CD14-positive monocyte (primary cell): ENCODE results near the gene CAMK4. TPM values are rescaled to one million over a fixed set of nuclear protein-coding genes. Genes with fewer than 3 reads are reported as not detected.

Source experiments
- DNase-seq, 3 donors: peaks; one replicate each; pipeline ENCODE4 v3.0.0-alpha.2; 2011 to 2022
- H2AFZ ChIP-seq: 2 replicates; pipeline ENCODE4 v1.6.0; 2012; ENCODE audit warnings: mild to moderate bottlenecking, low read depth, low read length, inconsistent platforms; ENCODE audit not compliant: insufficient read depth, poor library complexity, severe bottlenecking
- H3K27ac ChIP-seq, 2 donors: 1 replicate in 1 of 2; 2 replicates in 1 of 2; pipeline ENCODE4 v1.5.1; 2012 to 2013; ENCODE audit warnings: low read length in 2 of 2, control low read depth in 1 of 2, inconsistent platforms in 1 of 2, low read depth in 1 of 2, mild to moderate bottlenecking in 1 of 2
- H3K27me3 ChIP-seq, 2 donors: one replicate each; pipeline versions ENCODE4 v1.6.0 to v1.6.1; 2011 to 2013; ENCODE audit warnings: low read length in 2 of 2; ENCODE audit not compliant: control insufficient read depth in 2 of 2, insufficient read depth in 2 of 2
- H3K36me3 ChIP-seq, 2 donors: replicated peaks in 1 of 2; 1 replicate in 1 of 2; 2 replicates in 1 of 2; pipeline versions ENCODE4 v1.5.1 to v1.6.1; 2012 to 2013; ENCODE audit warnings: low read length in 2 of 2, control low read depth in 1 of 2, inconsistent platforms in 1 of 2, mild to moderate bottlenecking in 1 of 2; ENCODE audit not compliant: insufficient read depth in 2 of 2, control insufficient read depth in 1 of 2
- H3K4me1 ChIP-seq, 2 donors: 1 replicate in 1 of 2; 2 replicates in 1 of 2; pipeline versions ENCODE4 v1.5.1 to v1.6.1; 2012 to 2013; ENCODE audit warnings: low read length in 2 of 2, control low read depth in 1 of 2, inconsistent platforms in 1 of 2, mild to moderate bottlenecking in 1 of 2, moderate library complexity in 1 of 2; ENCODE audit not compliant: insufficient read depth in 2 of 2, control insufficient read depth in 1 of 2
- H3K4me2 ChIP-seq: replicated peaks from 2 replicates; pipeline ENCODE3; 2012; ENCODE audit warnings: low read length, moderate library complexity, mild to moderate bottlenecking; ENCODE audit not compliant: poor library complexity, severe bottlenecking; ENCODE audit errors: extremely low read depth
- H3K4me3 ChIP-seq, 3 experiments: fragments of 200-600 bp in 1 of 3; sonication (generic) in 1 of 3; replicated peaks in 1 of 3; 1 replicate in 2 of 3; 2 replicates in 1 of 3; pipeline ENCODE4 v1.5.1; 2011 to 2013; ENCODE audit warnings: low read length in 3 of 3, mild to moderate bottlenecking in 3 of 3, control low read depth in 2 of 3, low read depth in 2 of 3, inconsistent platforms in 1 of 3, moderate library complexity in 1 of 3
- H3K79me2 ChIP-seq: 2 replicates; pipeline ENCODE4 v1.6.0; 2012; ENCODE audit warnings: mild to moderate bottlenecking, control low read depth, inconsistent platforms, low read length, moderate library complexity; ENCODE audit not compliant: insufficient read depth
- H3K9ac ChIP-seq: 2 replicates; pipeline ENCODE4 v1.6.0; 2017; ENCODE audit warnings: low read length, mild to moderate bottlenecking; ENCODE audit not compliant: insufficient read depth, poor library complexity, severe bottlenecking
- H3K9me3 ChIP-seq, 2 donors: replicated peaks in 1 of 2; 1 replicate in 1 of 2; 2 replicates in 1 of 2; pipeline versions ENCODE4 v1.5.1 to v1.6.1; 2012 to 2013; ENCODE audit warnings: low read length in 2 of 2, control low read depth in 1 of 2; ENCODE audit not compliant: control insufficient read depth in 1 of 2, insufficient read depth in 1 of 2
- H4K20me1 ChIP-seq: 2 replicates; pipeline ENCODE4 v1.6.0; 2012; ENCODE audit warnings: mild to moderate bottlenecking, low read length, control low read depth, moderate library complexity; ENCODE audit not compliant: insufficient read depth
- H3K27ac Mint-ChIP-seq, 7 donors: one replicate each; pipeline ENCODE4 v1.8.0; 2020; ENCODE audit warnings: mild to moderate bottlenecking in 7 of 7, mixed read lengths in 7 of 7, moderate library complexity in 6 of 7, inconsistent platforms in 2 of 7
- H3K27me3 Mint-ChIP-seq, 3 donors: one replicate each; pipeline ENCODE4 v1.8.0; 2021 to 2022; ENCODE audit warnings: low read depth in 3 of 3, mild to moderate bottlenecking in 3 of 3, mixed read lengths in 3 of 3, moderate library complexity in 3 of 3, inconsistent platforms in 1 of 3
- H3K36me3 Mint-ChIP-seq, 2 donors: one replicate each; pipeline ENCODE4 v1.8.0; 2020; ENCODE audit warnings: mixed read lengths in 2 of 2, inconsistent platforms in 1 of 2, mild to moderate bottlenecking in 1 of 2
- H3K4me1 Mint-ChIP-seq: one replicate; pipeline ENCODE4 v1.8.0; 2020; ENCODE audit warnings: mild to moderate bottlenecking, mixed read lengths
- H3K4me3 Mint-ChIP-seq, 2 donors: one replicate each; pipeline ENCODE4 v1.8.0; 2020; ENCODE audit warnings: mild to moderate bottlenecking in 2 of 2, mixed read lengths in 2 of 2, moderate library complexity in 1 of 2
- H3K9me3 Mint-ChIP-seq, 7 donors: one replicate each; pipeline ENCODE4 v1.8.0; 2020 to 2022; ENCODE audit warnings: mixed read lengths in 7 of 7, mild to moderate bottlenecking in 6 of 7, moderate library complexity in 6 of 7, inconsistent platforms in 2 of 7
- CTCF ChIP-seq: fragments of 200-600 bp; IDR thresholded peaks from one replicate; pipeline ENCODE4 v1.8.0; 2022; ENCODE audit warnings: antibody characterized with exemption, mild to moderate bottlenecking
- WGBS: methylation state at CpG from one replicate; pipeline ENCODE4 v1.1.5; 2013; ENCODE audit warnings: missing lambda C conversion rate; ENCODE audit not compliant: insufficient coverage; 5-methylcytosine and 5-hydroxymethylcytosine counted together
- intact Hi-C, 2 donors: fragments of 100-400 bp; cut with micrococcal nuclease; formaldehyde crosslinking; loops; one replicate each; pipeline versions ENCODE4 v1.15.0 to v1.15.1; 2023
- polyA plus RNA-seq, 3 donors: library from polyadenylated mRNA; depleted of rRNA in 1 of 3; unstranded in 2 of 3; stranded (reverse) in 1 of 3; fragments of 300-500 nt in 2 of 3; fragments of >200 nt in 1 of 3; fragmentation: Illumina TruSeq in 2 of 3; gene quantifications; 1 replicate in 2 of 3; 2 replicates in 1 of 3; pipeline ENCODE4 v1.2.3, GENCODE V29; 2012 to 2021

The CAMK4 gene
- polyA plus RNA-seq, 3 donors = 0.24 to 0.28 TPM; not detected in 1

GRCh38 chr5:111271885-111272284 lies 47.7 kb downstream of the CAMK4 start:
- no peak for DNase-seq
- Histone ChIP-seq H3K27me3 (no peaks in the 10 kb centered on the region), H3K27ac (no peak overlapping the region), H3K4me1 (no peaks in the 10 kb centered on the region), H3K9ac (no peak overlapping the region), H2AFZ (no peak overlapping the region), H3K36me3 (no peaks in the 10 kb centered on the region), H3K9me3 (no peaks in the 10 kb centered on the region), H3K4me3 (no peak overlapping the region), H4K20me1 (no peaks in the 10 kb centered on the region), H3K79me2 (no peaks in the 10 kb centered on the region), H3K4me2 (no peak overlapping the region)
- intact Hi-C loops = no loop called here
- Mint-ChIP-seq H3K36me3 (no peaks in the 10 kb centered on the region), H3K4me1 (no peaks in the 10 kb centered on the region), H3K27me3 (peaks cover 0 to 2% (median 1%) of the 10 kb centered on the region in 3 donors), H3K9me3 (peaks cover 0 to 4% (median 2%) of the 10 kb centered on the region in 7 donors), H3K27ac (no peak overlapping the region), H3K4me3 (no peak overlapping the region)
- WGBS = no CpG with 5 or more reads among the region's 3 CpGs
- TF ChIP-seq CTCF = no peak

DNA sequence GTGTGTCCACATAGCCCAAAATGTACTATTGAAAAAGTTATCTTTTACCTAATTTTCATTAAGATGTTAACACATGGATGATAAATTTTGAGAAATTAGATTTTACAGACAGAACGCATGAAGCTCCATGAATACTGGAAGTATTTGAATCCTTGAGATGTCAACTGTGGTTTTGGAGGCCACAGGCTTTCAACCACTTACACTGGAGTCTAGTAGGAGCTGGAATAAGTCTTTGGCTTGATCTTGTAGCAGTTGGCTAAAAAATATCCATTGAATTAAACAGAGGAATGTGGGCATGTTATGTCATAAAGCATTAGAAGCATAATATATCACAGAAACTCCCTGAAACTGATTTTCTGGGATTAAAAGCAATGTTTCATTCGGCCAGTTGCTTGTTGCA lies 52.9 kb downstream of the CAMK4 start:
- H4K20me1 ChIP-seq = no peaks in the 10 kb centered on the region
- H3K4me3 ChIP-seq = no peak overlapping the region
- H3K9me3 ChIP-seq = no peaks in the 10 kb centered on the region
- H3K4me1 ChIP-seq = no peaks in the 10 kb centered on the region
- H3K36me3 ChIP-seq = no peaks in the 10 kb centered on the region
- H3K27ac ChIP-seq = no peak overlapping the region
- intact Hi-C loops = no loop called here
- no peaks in the 10 kb centered on the region for H3K79me2 ChIP-seq
- H2AFZ ChIP-seq = no peak overlapping the region
- Mint-ChIP-seq H3K36me3 (no peaks in the 10 kb centered on the region), H3K27ac (no peak overlapping the region), H3K9me3 (no peaks in the 10 kb centered on the region), H3K4me3 (no peak overlapping the region), H3K27me3 (peaks cover 0 to 3% (median 2%) of the 10 kb centered on the region in 3 donors), H3K4me1 (no peaks in the 10 kb centered on the region)
- no peak for TF ChIP-seq CTCF
- no peaks in the 10 kb centered on the region for H3K27me3 ChIP-seq
- H3K9ac ChIP-seq = no peak overlapping the region
- no peak overlapping the region for H3K4me2 ChIP-seq
- DNase-seq = no peak
- no CpG with 5 or more reads among the region's 2 CpGs for WGBS
